ENCODE measurements around the gene INF2. TPM values are rescaled to one million over a fixed set of nuclear protein-coding genes. Genes with fewer than 3 reads are reported as not detected.
A peak's percentile ranks its signal among the peaks of the same experiment; 100 is the strongest.

INF2 gene
- total and polyA plus RNA-seq, 2 experiments from 2014 or later, result 23.0 to 53.3 TPM

- H3K9me3 ChIP-seq (ENCODE audit: low read depth), result no peaks in the 10 kb centered on the region
- in situ Hi-C loops (cut with MboI), result no loop called here
- WGBS, 2 experiments (ENCODE audit: low coverage in 1 of 2, low lambda C conversion rate in 2 of 2, missing lambda C conversion rate in 2 of 2), result 72% methylated on average over 2 of the region's 2 CpGs; no CpG with 5 or more reads in 1 of the 2 experiments
Measured at GRCh38 chr14:104675447-104675846, 14.0 kb upstream of the INF2 start.

GRCh38 chr14:104676130-104676693, 13.2 kb upstream of the INF2 start:
- Histone ChIP-seq H3K27ac (no peak overlapping the region), H3K9me2 (ENCODE audit: insufficient read depth) (no peaks in the 10 kb centered on the region), H3K79me2 (ENCODE audit: insufficient read depth) (no peaks in the 10 kb centered on the region), H3K27me3 (replicated peaks; ENCODE audit: insufficient read depth) (no peaks in the 10 kb centered on the region), H4K20me1 (ENCODE audit: insufficient read depth) (no peaks in the 10 kb centered on the region), H3K9ac (no peak overlapping the region), H2AFZ (no peak overlapping the region), H3F3A (ENCODE audit: insufficient read depth) (no peaks in the 10 kb centered on the region; the same call in 1 of the 2 replicates), H3K9me3 (ENCODE audit: low read depth) (no peaks in the 10 kb centered on the region), H3K4me3 (no peak overlapping the region), H3K4me1 (ENCODE audit: insufficient read depth) (peaks cover 13% of the 10 kb centered on the region), H3K4me2 (ENCODE audit: unreplicated experiment) (no peak overlapping the region), H3K36me3 (ENCODE audit: low read depth) (no peaks in the 10 kb centered on the region)
- in situ Hi-C loops (cut with MboI), result no loop called here
- DNase-seq, result no peak
- TF ChIP-seq EZH2phosphoT487 (IDR thresholded peaks at IDR 0.05; ENCODE audit: insufficient read depth, low read depth), result no peak
- WGBS, 2 experiments (ENCODE audit: low coverage in 1 of 2, low lambda C conversion rate in 2 of 2, missing lambda C conversion rate in 2 of 2), result 67 to 77% methylated on average over 7 of the region's 7 CpGs

More at GRCh38 chr14:104675447-104675846, 14.0 kb upstream of the INF2 start:
- Histone ChIP-seq H3K79me2 (ENCODE audit: insufficient read depth) (no peaks in the 10 kb centered on the region), H4K20me1 (ENCODE audit: insufficient read depth) (no peaks in the 10 kb centered on the region), H3K4me1 (ENCODE audit: insufficient read depth) (peaks cover 6% of the 10 kb centered on the region; the same call in 1 of the 2 replicates), H3K36me3 (ENCODE audit: low read depth) (no peaks in the 10 kb centered on the region), H3K27ac (no peak overlapping the region), H2AFZ (no peak overlapping the region), H3K27me3 (replicated peaks; ENCODE audit: insufficient read depth) (no peaks in the 10 kb centered on the region), H3K4me3 (no peak overlapping the region), H3K4me2 (ENCODE audit: unreplicated experiment) (no peak overlapping the region), H3F3A (ENCODE audit: insufficient read depth) (no peaks in the 10 kb centered on the region), H3K9ac (no peak overlapping the region), H3K9me2 (ENCODE audit: insufficient read depth) (no peaks in the 10 kb centered on the region)
- no peak for DNase-seq
- TF ChIP-seq EZH2phosphoT487 (IDR thresholded peaks at IDR 0.05; ENCODE audit: insufficient read depth, low read depth) (no peak), EZH2 (IDR thresholded peaks at IDR 0.05; ENCODE audit: insufficient read depth, poor library complexity, severe bottlenecking) (no peak)

GRCh38 chr14:104676694-104677511, 12.5 kb upstream of the INF2 start:
- H3K9me2 ChIP-seq (ENCODE audit: insufficient read depth), result no peaks in the 10 kb centered on the region
- peak overlapping the region; percentile 79 for H3K9ac ChIP-seq
- peak overlapping the region; percentile 73 for H3K4me3 ChIP-seq
- H3K79me2 ChIP-seq (ENCODE audit: insufficient read depth), result no peaks in the 10 kb centered on the region
- no peaks in the 10 kb centered on the region for H3K36me3 ChIP-seq (ENCODE audit: low read depth)
- H4K20me1 ChIP-seq (ENCODE audit: insufficient read depth), result no peaks in the 10 kb centered on the region
- H3K4me2 ChIP-seq (ENCODE audit: unreplicated experiment), result peak overlapping the region; percentile 74
- DNase-seq, result no peak
- WGBS, 2 experiments (ENCODE audit: low coverage in 1 of 2, low lambda C conversion rate in 2 of 2, missing lambda C conversion rate in 2 of 2), result 35% methylated on average over 24 to 29 of the region's 29 CpGs
- in situ Hi-C loops (cut with MboI), result no loop called here
- H3K27ac ChIP-seq, result no peak overlapping the region
- H2AFZ ChIP-seq, result peak overlapping the region; percentile 85
- H3K9me3 ChIP-seq (ENCODE audit: low read depth), result no peaks in the 10 kb centered on the region
- H3F3A ChIP-seq (ENCODE audit: insufficient read depth), result no peaks in the 10 kb centered on the region; the same call in 1 of the 2 replicates
- H3K4me1 ChIP-seq (ENCODE audit: insufficient read depth), result peaks cover 20% of the 10 kb centered on the region
- no peaks in the 10 kb centered on the region for H3K27me3 ChIP-seq (replicated peaks; ENCODE audit: insufficient read depth)
- TF ChIP-seq EZH2 (IDR thresholded peaks at IDR 0.05; ENCODE audit: insufficient read depth, poor library complexity, severe bottlenecking) (no peak), EZH2phosphoT487 (IDR thresholded peaks at IDR 0.05; ENCODE audit: insufficient read depth, low read depth) (no peak)

- Histone ChIP-seq H4K20me1 (ENCODE audit: insufficient read depth) (no peaks in the 10 kb centered on the region), H3K27ac (peak overlapping the region; percentile 33; the same call in 1 of the 2 replicates), H3K9me2 (ENCODE audit: insufficient read depth) (no peaks in the 10 kb centered on the region), H2AFZ (peak overlapping the region; percentile 85), H3F3A (ENCODE audit: insufficient read depth) (no peaks in the 10 kb centered on the region; the same call in 1 of the 2 replicates), H3K27me3 (replicated peaks; ENCODE audit: insufficient read depth) (no peaks in the 10 kb centered on the region), H3K36me3 (ENCODE audit: low read depth) (no peaks in the 10 kb centered on the region), H3K4me3 (peak overlapping the region; percentile 73), H3K9ac (peak overlapping the region; percentile 79), H3K9me3 (ENCODE audit: low read depth) (no peaks in the 10 kb centered on the region), H3K4me2 (ENCODE audit: unreplicated experiment) (peak overlapping the region; percentile 74), H3K79me2 (ENCODE audit: insufficient read depth) (no peaks in the 10 kb centered on the region), H3K4me1 (ENCODE audit: insufficient read depth) (peaks cover 28% of the 10 kb centered on the region)
- in situ Hi-C loops (cut with MboI), result no loop called here
- TF ChIP-seq EZH2 (IDR thresholded peaks at IDR 0.05; ENCODE audit: insufficient read depth, poor library complexity, severe bottlenecking) (no peak), EZH2phosphoT487 (IDR thresholded peaks at IDR 0.05; ENCODE audit: insufficient read depth, low read depth) (no peak)
- WGBS, 2 experiments (ENCODE audit: low coverage in 1 of 2, low lambda C conversion rate in 2 of 2, missing lambda C conversion rate in 2 of 2), result 1 to 2% methylated on average over 28 to 42 of the region's 43 CpGs
- DNase-seq, result peak; percentile 83
Measured at GRCh38 chr14:104677512-104678332, 11.7 kb upstream of the INF2 start.

All from GM23248 (cell line).